Liver (tissue), 9 donors: ENCODE results near the gene ZNF587. TPM values are rescaled to one million over a fixed set of nuclear protein-coding genes. Genes with fewer than 3 reads are reported as not detected.
"Not testable (repeated sequence)": the region's sequence is repeated elsewhere in the genome, so short reads cannot be mapped to it uniquely, and the experiment has no call there.

Source experiments
- DNase-seq: peaks from one replicate; pipeline ENCODE4 v3.0.0-alpha.2; 2017; ENCODE audit warnings: low spot score
- H3K27ac ChIP-seq, 2 donors: one replicate each; pipeline ENCODE4 v1.7.0; 2013; ENCODE audit warnings: inconsistent platforms in 2 of 2, low read length in 2 of 2, control low read depth in 1 of 2, low read depth in 1 of 2, mild to moderate bottlenecking in 1 of 2
- H3K27me3 ChIP-seq, 4 donors: one replicate each; pipeline versions ENCODE4 v1.6.1 to v1.7.0; 2013; ENCODE audit warnings: low read length in 3 of 4, inconsistent platforms in 1 of 4, mild to moderate bottlenecking in 1 of 4, moderate library complexity in 1 of 4; ENCODE audit not compliant: control insufficient read depth in 4 of 4, insufficient read depth in 4 of 4
- H3K36me3 ChIP-seq, 4 donors: one replicate each; pipeline versions ENCODE4 v1.6.1 to v1.7.0; 2013; ENCODE audit warnings: low read length in 3 of 4, mild to moderate bottlenecking in 3 of 4, low read depth in 1 of 4, moderate library complexity in 1 of 4; ENCODE audit not compliant: control insufficient read depth in 4 of 4, insufficient read depth in 3 of 4
- H3K4me1 ChIP-seq, 4 donors: one replicate each; pipeline versions ENCODE4 v1.6.1 to v1.7.0; 2013; ENCODE audit warnings: low read length in 3 of 4, mild to moderate bottlenecking in 3 of 4, moderate library complexity in 1 of 4; ENCODE audit not compliant: control insufficient read depth in 4 of 4, insufficient read depth in 4 of 4
- H3K4me3 ChIP-seq, 3 donors: one replicate each; pipeline versions ENCODE4 v1.6.1 to v1.7.0; 2013; ENCODE audit warnings: low read length in 3 of 3, control low read depth in 1 of 3, low read depth in 1 of 3, mild to moderate bottlenecking in 1 of 3
- H3K9ac ChIP-seq, 2 donors: one replicate each; pipeline ENCODE4 v1.7.0; 2013; ENCODE audit warnings: low read length in 2 of 2, mild to moderate bottlenecking in 2 of 2, moderate library complexity in 2 of 2, control low read depth in 1 of 2, low read depth in 1 of 2
- H3K9me3 ChIP-seq, 4 donors: one replicate each; pipeline versions ENCODE4 v1.6.1 to v1.7.0; 2013; ENCODE audit warnings: low read length in 3 of 4; ENCODE audit not compliant: control insufficient read depth in 4 of 4
- FOXA1 ChIP-seq: IDR thresholded peaks from 2 replicates; pipeline ENCODE4 v1.6.1; 2016; ENCODE audit warnings: antibody characterized with exemption
- FOXA2 ChIP-seq: IDR thresholded peaks from 2 replicates; pipeline ENCODE4 v1.6.1; 2016; ENCODE audit warnings: antibody characterized with exemption
- GABPA ChIP-seq, 2 donors: IDR thresholded peaks in 1 of 2; conservative IDR thresholded peaks in 1 of 2; 2 replicates each; pipeline ENCODE4 v1.6.1; 2016; ENCODE audit warnings: antibody characterized with exemption in 2 of 2, mild to moderate bottlenecking in 1 of 2, moderate library complexity in 1 of 2
- HNF4A ChIP-seq, 2 donors: conservative IDR thresholded peaks; 2 replicates each; pipeline ENCODE4 v1.6.1; 2016; ENCODE audit warnings: antibody characterized with exemption in 2 of 2, mild to moderate bottlenecking in 2 of 2
- JUND ChIP-seq, 2 donors: IDR thresholded peaks; 2 replicates each; pipeline ENCODE4 v1.6.1; 2016; ENCODE audit warnings: antibody characterized with exemption in 2 of 2
- NR2F2 ChIP-seq: IDR thresholded peaks from 2 replicates; pipeline ENCODE4 v1.6.1; 2016; ENCODE audit warnings: antibody characterized with exemption
- RAD21 ChIP-seq, 2 donors: IDR thresholded peaks; 2 replicates each; pipeline ENCODE4 v1.6.1; 2016; ENCODE audit warnings: antibody characterized with exemption in 2 of 2, mild to moderate bottlenecking in 2 of 2
- RXRA ChIP-seq, 2 donors: IDR thresholded peaks; 2 replicates each; pipeline ENCODE4 v1.6.1; 2017 to 2018; ENCODE audit warnings: antibody characterized with exemption in 2 of 2, mild to moderate bottlenecking in 1 of 2
- SP1 ChIP-seq: IDR thresholded peaks from 2 replicates; pipeline ENCODE4 v1.6.1; 2018; ENCODE audit warnings: antibody characterized with exemption, mild to moderate bottlenecking
- YY1 ChIP-seq: IDR thresholded peaks from 2 replicates; pipeline ENCODE4 v1.6.1; 2016; ENCODE audit warnings: antibody characterized with exemption, mild to moderate bottlenecking
- WGBS: extraction: QIAGEN DNeasy Blood & Tissue Kit; methylation state at CpG from one replicate; pipeline ENCODE4 v1.1.7; 2013; 5-methylcytosine and 5-hydroxymethylcytosine counted together
- polyA plus RNA-seq, 2 donors: library from polyadenylated mRNA; stranded (reverse) in 1 of 2; unstranded in 1 of 2; fragments of 200-250 nt in 1 of 2; fragments of >200 nt in 1 of 2; fragmentation: Nextera tagmentation in 1 of 2; extraction: Ambion mirVana in 1 of 2; gene quantifications; one replicate each; pipeline versions ENCODE4 v1.2.1 to v1.2.3, GENCODE V29; 2013 to 2015
- total RNA-seq, 2 donors: library from RNA; depleted of rRNA; stranded (reverse); fragments of >200 nt; gene quantifications; one replicate each; pipeline ENCODE4 v1.2.3, GENCODE V29; 2014
- TF ChIP-seq, protein P1 (sequence below): IDR thresholded peaks from 2 replicates; pipeline ENCODE4 v1.6.1; 2016; ENCODE audit warnings: antibody characterized with exemption
- TF ChIP-seq, protein P2 (sequence below): IDR thresholded peaks from 2 replicates; pipeline ENCODE4 v1.6.1; 2016; ENCODE audit warnings: antibody characterized with exemption
- TF ChIP-seq, protein P3 (sequence below): IDR thresholded peaks from 2 replicates; pipeline ENCODE4 v1.6.1; 2016; ENCODE audit warnings: antibody characterized with exemption, mild to moderate bottlenecking
- TF ChIP-seq, protein P4 (sequence below): IDR thresholded peaks from 2 replicates; pipeline ENCODE4 v1.6.1; 2016; ENCODE audit warnings: antibody characterized with exemption
- donor health status: healthy.
- donor health status: healthy.
- donor health status: healthy.
- donor health status: healthy.
- donor health status: healthy.

The ZNF587 gene
- total and polyA plus RNA-seq, 4 donors: 2.7 to 27.8 (median 9.2) TPM

DNA sequence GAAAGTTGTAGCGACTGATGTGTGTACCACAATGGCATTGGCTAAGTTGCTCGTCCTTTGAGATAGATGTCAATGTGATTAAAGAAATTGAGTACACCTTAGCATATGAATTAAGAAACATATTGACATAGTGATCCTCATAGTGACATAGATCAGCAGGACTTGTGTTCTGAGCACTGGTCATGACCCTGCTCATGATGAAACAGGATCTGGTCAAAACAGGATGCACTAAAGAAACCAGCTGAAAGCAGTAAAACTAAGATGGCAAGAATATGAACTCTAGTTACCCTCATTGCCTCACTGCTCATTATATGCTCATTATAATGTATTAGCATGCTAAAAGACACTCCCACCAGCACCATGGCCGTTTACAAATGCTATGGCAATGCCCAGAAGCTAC is 2.5 kb upstream of the ZNF587 start:
- H3K4me3 ChIP-seq, H3K9ac ChIP-seq, H3K27me3 ChIP-seq, H3K27ac ChIP-seq, H3K9me3 ChIP-seq, DNase-seq: not testable (repeated sequence)
- peak in 1 of 2 donors; percentile 16 for TF ChIP-seq HNF4A (conservative IDR thresholded peaks at IDR 0.05)
- peak in 1 of 2 donors; percentile 15 for TF ChIP-seq GABPA (IDR thresholded peaks at IDR 0.05 in 1 of 2, conservative IDR thresholded peaks at IDR 0.05 in 1 of 2)
- TF ChIP-seq RXRA (IDR thresholded peaks at IDR 0.05): peak in 1 of 2 donors; percentile 51
- peak; percentile 48 for TF ChIP-seq FOXA2
- 74% methylated on average over 3 of the region's 3 CpGs for WGBS
- Histone ChIP-seq H3K4me1 (peaks cover 4 to 14% (median 10%) of the 10 kb centered on the region in 4 donors), H3K36me3 (peaks cover 0 to 14% (median 0%) of the 10 kb centered on the region in 4 donors)

DNA sequence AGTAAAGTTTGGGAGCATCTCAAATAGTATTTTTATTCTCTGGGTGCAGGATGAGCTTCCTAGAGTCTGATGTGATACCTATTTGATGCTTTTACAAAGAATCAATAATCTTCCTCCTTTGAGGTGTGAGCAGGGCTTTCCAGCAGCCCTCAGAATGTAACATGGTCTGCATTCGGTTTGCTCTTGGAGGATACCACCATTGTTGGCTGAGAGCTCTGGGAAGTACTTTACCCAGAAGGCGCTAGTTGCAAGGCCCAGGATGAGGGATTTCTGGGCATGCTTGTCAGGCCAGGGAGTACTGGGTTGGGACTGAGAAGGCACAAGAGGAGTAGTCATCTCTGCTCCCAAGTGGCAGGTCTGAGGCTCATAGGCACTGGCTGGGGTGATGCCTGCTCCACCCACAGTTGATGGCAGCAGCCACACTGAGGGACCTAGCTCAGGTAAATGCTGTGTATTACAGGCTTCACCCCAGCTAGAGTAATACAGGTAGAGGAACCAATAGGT is 445 bp upstream of the ZNF587 start:
- WGBS: 95% methylated on average over 2 of the region's 2 CpGs
- H3K27me3 ChIP-seq, DNase-seq, H3K9ac ChIP-seq, H3K9me3 ChIP-seq, H3K27ac ChIP-seq: not testable (repeated sequence)
- Histone ChIP-seq H3K36me3 (peaks cover 0 to 13% (median 0%) of the 10 kb centered on the region in 4 donors), H3K4me1 (peaks cover 4 to 14% (median 10%) of the 10 kb centered on the region in 4 donors), H3K4me3 (peak overlapping the region in 1 of 3 donors; percentile 92)

DNA sequence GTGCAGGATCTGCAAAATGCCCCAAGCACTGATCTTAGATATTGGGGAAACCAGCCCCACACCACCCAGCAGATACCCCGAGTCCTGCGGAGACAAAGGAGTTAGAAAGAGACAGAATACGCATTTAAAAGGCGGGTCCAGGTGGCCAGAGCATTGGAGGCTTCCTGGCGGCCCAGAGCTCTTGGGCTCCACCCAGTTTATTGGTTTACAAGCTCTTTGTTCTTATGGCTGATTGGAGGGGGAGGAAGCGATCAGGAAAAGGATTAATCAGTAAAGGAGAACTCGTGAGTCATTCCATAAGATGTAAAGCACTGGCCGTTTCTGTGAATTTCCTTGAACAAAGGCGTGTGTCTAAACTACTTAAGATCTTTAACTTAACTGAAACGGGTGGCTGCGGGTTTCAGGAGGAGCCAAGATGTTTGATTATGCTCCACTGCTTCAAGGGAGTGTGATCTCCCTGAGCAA is 926 bp downstream of the ZNF587 start:
- Histone ChIP-seq H3K27ac (peak overlapping the region in 1 of 2 donors; percentile 69), H3K9me3 (peaks cover 0 to 2% (median 0%) of the 10 kb centered on the region in 4 donors), H3K27me3 (no peaks in the 10 kb centered on the region), H3K36me3 (peaks cover 0 to 9% (median under 1%) of the 10 kb centered on the region in 4 donors), H3K9ac (peak overlapping the region in 1 of 2 donors; percentile 68), H3K4me3 (peak overlapping the region; percentile 53 to 92 (median 89)), H3K4me1 (peaks cover 4 to 14% (median 10%) of the 10 kb centered on the region in 4 donors)
- 26% methylated on average over 11 of the region's 11 CpGs for WGBS
- TF ChIP-seq, protein P1, sequence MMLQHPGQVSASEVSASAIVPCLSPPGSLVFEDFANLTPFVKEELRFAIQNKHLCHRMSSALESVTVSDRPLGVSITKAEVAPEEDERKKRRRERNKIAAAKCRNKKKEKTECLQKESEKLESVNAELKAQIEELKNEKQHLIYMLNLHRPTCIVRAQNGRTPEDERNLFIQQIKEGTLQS: no peak
- TF ChIP-seq FOXA2 (no peak), RAD21 (IDR thresholded peaks at IDR 0.05) (no peak), GABPA (IDR thresholded peaks at IDR 0.05 in 1 of 2, conservative IDR thresholded peaks at IDR 0.05 in 1 of 2) (no peak), JUND (IDR thresholded peaks at IDR 0.05) (no peak), YY1 (no peak), FOXA1 (no peak), HNF4A (conservative IDR thresholded peaks at IDR 0.05) (no peak), SP1 (no peak), RXRA (IDR thresholded peaks at IDR 0.05) (no peak), NR2F2 (no peak)
- TF ChIP-seq, protein P2, sequence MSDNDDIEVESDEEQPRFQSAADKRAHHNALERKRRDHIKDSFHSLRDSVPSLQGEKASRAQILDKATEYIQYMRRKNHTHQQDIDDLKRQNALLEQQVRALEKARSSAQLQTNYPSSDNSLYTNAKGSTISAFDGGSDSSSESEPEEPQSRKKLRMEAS: no peak
- TF ChIP-seq, protein P3, sequence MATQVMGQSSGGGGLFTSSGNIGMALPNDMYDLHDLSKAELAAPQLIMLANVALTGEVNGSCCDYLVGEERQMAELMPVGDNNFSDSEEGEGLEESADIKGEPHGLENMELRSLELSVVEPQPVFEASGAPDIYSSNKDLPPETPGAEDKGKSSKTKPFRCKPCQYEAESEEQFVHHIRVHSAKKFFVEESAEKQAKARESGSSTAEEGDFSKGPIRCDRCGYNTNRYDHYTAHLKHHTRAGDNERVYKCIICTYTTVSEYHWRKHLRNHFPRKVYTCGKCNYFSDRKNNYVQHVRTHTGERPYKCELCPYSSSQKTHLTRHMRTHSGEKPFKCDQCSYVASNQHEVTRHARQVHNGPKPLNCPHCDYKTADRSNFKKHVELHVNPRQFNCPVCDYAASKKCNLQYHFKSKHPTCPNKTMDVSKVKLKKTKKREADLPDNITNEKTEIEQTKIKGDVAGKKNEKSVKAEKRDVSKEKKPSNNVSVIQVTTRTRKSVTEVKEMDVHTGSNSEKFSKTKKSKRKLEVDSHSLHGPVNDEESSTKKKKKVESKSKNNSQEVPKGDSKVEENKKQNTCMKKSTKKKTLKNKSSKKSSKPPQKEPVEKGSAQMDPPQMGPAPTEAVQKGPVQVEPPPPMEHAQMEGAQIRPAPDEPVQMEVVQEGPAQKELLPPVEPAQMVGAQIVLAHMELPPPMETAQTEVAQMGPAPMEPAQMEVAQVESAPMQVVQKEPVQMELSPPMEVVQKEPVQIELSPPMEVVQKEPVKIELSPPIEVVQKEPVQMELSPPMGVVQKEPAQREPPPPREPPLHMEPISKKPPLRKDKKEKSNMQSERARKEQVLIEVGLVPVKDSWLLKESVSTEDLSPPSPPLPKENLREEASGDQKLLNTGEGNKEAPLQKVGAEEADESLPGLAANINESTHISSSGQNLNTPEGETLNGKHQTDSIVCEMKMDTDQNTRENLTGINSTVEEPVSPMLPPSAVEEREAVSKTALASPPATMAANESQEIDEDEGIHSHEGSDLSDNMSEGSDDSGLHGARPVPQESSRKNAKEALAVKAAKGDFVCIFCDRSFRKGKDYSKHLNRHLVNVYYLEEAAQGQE: no peak
- TF ChIP-seq, protein P4, sequence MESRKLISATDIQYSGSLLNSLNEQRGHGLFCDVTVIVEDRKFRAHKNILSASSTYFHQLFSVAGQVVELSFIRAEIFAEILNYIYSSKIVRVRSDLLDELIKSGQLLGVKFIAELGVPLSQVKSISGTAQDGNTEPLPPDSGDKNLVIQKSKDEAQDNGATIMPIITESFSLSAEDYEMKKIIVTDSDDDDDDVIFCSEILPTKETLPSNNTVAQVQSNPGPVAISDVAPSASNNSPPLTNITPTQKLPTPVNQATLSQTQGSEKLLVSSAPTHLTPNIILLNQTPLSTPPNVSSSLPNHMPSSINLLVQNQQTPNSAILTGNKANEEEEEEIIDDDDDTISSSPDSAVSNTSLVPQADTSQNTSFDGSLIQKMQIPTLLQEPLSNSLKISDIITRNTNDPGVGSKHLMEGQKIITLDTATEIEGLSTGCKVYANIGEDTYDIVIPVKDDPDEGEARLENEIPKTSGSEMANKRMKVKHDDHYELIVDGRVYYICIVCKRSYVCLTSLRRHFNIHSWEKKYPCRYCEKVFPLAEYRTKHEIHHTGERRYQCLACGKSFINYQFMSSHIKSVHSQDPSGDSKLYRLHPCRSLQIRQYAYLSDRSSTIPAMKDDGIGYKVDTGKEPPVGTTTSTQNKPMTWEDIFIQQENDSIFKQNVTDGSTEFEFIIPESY: no peak
- no peak for DNase-seq
